GM21367 (cell line): ENCODE measurements around the gene RIPK3.

Experiments
- ATAC-seq: cut with Tn5 transposase; IDR thresholded peaks from one replicate; pipeline ENCODE4 v1.9.1; 2021; ENCODE audit not compliant: unreplicated experiment

The RIPK3 gene

DNA sequence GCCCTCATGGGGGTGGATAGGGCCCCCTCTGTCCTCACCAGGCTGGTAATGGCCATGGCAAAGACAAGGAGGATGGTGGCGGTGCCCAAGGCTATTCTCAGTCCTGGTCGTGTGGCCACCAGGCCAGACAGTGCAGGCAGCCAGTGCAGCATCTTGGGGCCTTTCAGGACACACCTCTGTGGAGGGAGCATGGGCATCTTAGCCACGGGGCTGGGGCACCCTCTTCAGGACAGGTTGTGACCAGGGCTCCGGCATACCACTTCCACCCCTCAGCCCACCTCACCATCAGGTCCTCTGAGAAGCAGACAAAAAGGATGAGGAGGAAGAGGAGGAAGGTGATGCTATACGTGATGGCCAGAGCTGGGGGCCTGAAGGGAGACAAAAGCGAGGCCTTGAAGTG, 15.8 kb downstream of the RIPK3 start:
- ATAC-seq: no peak

DNA sequence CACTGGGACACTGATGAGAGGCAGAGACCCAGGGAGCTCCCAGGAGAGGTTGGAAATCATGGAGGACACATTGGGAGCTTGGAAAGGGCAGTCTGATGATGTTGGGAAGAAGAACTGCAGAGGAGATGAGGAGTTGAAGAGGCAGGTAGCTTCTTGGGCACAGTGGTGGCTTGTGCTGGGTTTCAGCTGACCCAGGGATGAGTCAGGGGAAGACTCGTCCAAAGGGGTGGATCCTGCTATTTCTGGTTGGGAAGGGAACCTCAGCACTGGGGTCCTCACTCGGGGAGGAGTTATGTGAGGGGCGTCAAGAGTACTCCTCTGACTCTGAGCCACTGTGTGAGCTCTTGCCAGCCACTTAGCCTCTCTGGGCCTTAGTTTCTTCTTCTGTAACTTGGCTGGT, 16.4 kb downstream of the RIPK3 start:
- ATAC-seq: no peak

GRCh38 chr14:24322672-24323071, 17.1 kb downstream of the RIPK3 start:
- ATAC-seq: no peak

- no peak for ATAC-seq
Measured at GRCh38 chr14:24321212-24321975, 18.4 kb downstream of the RIPK3 start.

- ATAC-seq: no peak
Measured at GRCh38 chr14:24317141-24317928, 22.5 kb downstream of the RIPK3 start.

DNA sequence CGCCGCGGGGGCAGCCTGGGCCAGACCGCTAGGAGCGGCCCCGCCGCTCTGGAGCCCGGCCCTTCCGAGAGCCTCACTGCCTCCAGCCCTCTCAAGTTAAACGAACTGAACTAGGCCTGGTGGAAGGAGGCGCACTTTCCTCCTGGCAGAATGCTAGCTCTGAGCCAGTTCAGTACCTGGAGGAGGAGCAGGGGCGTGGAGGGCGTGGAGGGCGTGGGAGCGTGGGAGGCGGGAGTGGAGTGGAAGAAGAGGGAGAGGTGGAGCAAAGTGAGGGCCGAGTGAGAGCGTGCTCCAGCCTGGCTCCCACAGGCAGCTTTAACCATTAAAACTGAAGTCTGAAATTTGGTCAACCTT, 23.2 kb downstream of the RIPK3 start:
- ATAC-seq: no peak

- ATAC-seq: no peak
Measured at GRCh38 chr14:24315807-24316596, 23.8 kb downstream of the RIPK3 start.

DNA sequence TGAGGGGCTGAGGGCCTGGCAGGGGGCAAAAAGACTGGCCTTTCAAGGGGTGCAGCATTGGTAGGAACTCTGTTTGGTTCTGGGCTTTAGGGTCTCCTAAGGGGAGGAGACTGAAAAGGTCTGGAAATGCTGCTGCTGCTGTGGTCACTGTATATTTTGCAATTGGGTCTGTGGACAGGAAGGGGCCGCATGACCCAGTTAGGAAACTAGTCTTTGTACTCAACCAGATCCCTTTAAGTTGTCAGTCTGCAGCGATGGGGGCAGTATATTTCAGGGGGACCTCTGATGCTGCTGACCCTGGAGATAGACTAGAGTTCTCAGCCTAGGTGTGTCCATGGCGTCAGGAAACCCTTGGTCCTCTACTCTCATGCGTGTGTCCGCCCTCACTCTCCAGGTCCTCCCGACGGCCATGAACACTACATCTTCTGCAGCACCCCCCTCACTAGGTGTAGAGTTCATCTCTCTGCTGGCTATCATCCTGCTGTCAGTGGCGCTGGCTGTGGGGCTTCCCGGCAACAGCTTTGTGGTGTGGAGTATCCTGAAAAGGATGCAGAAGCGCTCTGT, 24.5 kb downstream of the RIPK3 start:
- ATAC-seq: no peak

DNA sequence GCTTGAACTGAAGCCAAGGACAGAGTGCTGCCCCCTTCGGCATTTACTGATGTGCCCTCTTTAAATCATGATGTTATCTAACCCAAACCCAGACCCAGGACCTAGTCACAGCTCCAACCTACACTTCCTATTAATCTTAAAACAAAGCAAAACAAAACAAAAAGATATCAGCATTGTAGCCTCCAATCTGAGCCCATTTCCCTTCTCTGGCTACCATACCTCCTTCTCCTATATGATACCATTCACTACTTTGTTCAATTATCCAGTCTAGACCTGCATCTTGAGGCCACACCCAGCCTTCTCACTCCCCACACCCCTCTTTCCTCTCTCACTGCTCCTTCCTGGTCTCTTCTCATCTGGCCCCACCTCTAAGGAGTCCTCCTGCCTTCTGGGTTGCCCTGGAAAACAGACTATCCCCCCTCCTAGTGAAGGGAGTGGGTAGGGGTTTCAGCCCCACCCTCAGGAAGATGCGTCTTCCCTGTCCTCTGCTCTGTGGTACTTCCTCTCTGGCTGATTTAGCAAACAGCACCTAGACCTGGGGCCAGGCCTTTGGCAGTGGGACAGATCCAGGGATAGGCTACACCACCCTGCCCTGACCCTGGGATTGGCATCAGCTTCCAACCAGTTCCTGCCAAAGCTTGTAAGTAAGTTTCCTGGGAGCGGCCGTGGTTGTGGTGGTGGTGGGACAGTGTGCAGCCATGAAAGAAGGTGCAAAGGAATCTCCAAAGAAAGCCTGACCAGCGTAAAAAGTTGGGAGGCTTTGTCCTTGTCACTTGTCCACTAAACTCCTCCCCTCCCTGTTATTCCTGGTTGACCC, 25.2 kb downstream of the RIPK3 start:
- ATAC-seq: no peak

DNA sequence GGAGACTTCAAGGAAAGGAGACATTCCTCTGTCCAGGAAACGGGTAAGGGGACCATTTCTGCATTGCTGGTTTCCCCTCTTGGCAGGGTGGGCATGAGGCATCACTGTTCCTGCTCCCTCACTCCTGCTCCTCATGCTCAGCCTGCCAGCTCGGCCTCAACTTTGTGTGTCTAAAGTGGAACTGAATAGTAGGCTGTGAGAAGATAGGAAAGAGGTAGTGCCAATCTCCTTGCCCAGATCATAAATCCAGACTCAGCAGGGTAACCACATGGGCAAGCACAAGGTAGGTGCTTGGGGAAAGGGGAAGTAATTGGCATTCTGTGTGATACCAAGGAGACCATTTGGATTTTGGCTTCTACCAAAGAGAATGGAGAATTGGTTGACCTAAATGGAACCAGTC, 25.9 kb downstream of the RIPK3 start:
- no peak for ATAC-seq

DNA sequence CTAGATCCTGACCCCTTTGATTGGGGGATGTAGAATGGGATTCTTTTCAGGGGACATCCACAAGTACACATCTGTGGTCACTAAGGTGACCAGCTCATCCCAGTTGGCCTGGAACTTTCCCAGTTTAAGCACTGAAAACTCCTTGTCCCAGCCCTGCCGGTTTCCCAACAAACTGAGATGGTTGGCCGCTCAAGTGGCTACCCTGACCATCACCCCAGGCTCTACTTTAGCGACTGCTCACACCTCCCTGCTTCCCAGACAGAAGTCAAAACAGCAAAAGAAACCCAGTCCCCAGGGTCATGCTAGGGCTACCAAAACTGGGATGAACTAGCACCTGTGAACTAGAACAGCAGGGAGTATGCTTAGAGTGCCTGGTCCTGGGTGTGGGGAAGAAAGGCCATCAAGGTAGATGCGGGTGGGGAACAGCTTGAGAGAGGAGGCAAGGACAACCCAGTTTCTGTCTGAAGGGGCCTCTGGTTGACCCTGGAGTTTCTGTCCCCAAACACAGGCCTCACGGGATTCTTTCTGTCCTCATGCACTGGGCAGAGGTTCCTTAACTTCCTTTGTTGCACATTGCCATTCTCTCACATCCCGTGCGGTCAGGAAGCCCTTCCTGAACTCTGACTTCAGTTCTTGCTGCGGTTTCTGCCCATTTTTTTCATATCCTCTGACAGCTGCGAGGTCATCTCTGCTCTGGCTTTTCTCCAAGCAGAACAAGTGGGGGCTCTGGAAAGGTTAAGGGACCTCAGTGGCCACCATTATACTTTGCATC, 26.9 kb downstream of the RIPK3 start:
- ATAC-seq: no peak

DNA sequence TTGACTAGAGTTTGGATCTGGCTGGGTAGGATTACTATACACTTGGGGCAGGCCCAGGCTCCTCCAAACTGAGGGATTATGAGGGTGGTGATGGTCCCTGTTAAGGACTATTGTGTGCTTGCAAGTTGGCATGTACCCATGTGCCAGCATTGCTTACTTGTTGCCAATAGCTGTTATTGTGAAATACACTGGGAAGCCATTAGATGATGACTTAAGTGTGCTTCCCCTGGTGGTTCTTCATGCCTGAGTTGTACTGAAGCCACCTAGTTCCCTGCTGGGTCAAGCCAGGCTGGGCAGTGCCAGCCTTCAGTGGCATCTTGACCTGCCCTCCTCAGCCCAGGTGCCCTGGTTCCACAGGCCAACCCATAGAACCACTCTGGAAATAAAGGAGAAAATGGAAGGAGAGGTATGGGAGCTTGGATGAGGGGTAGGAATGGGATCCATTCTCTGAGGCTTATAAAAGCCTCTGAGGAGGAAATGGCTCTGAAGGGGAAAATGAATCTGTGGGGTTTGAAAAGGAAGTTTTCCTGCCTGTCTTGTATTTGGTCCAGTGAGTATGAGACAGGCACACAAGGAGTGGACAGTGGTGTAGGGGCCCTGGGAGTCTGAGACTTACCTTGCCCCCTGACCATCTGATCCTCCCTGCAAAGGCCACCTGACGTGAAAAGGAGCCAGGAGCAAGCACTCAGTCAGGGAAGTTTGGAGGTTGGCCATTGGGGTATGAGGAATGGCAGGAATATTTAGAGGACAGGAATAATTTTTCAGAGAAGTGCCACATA, 27.8 kb downstream of the RIPK3 start:
- ATAC-seq: no peak

DNA sequence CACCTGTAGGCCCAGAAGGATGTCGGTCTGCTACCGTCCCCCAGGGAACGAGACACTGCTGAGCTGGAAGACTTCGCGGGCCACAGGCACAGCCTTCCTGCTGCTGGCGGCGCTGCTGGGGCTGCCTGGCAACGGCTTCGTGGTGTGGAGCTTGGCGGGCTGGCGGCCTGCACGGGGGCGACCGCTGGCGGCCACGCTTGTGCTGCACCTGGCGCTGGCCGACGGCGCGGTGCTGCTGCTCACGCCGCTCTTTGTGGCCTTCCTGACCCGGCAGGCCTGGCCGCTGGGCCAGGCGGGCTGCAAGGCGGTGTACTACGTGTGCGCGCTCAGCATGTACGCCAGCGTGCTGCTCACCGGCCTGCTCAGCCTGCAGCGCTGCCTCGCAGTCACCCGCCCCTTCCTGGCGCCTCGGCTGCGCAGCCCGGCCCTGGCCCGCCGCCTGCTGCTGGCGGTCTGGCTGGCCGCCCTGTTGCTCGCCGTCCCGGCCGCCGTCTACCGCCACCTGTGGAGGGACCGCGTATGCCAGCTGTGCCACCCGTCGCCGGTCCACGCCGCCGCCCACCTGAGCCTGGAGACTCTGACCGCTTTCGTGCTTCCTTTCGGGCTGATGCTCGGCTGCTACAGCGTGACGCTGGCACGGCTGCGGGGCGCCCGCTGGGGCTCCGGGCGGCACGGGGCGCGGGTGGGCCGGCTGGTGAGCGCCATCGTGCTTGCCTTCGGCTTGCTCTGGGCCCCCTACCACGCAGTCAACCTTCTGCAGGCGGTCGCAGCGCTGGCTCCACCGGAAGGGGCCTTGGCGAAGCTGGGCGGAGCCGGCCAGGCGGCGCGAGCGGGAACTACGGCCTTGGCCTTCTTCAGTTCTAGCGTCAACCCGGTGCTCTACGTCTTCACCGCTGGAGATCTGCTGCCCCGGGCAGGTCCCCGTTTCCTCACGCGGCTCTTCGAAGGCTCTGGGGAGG, 28.9 kb downstream of the RIPK3 start, which contains the start of gene LTB4R:
Gene LTB4R, plus strand, starts transcription at position 857 of the 959 bp plus-strand sequence. CDS start 4,150 bp downstream, outside the sequence.
- peak; percentile 54 for ATAC-seq

DNA sequence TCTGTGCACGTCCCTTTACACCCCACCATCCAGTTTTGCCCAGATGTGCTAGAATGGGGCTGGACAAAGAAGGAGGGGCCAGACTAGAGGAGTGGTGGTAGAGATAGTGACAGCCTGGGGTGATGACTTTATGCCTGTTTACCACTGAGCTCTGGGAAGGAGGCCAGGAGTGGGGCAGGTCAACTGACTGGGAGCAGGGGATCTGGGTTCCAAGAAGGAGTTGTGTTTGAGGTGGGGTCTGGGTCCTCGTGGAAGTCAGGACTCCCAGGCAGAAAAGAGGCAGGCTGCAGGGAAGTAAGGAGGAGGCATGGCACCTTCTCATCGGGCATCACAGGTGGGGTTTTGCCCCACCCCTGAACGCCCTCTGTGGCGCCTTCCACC, 29.5 kb downstream of the RIPK3 start:
- ATAC-seq: no peak

DNA sequence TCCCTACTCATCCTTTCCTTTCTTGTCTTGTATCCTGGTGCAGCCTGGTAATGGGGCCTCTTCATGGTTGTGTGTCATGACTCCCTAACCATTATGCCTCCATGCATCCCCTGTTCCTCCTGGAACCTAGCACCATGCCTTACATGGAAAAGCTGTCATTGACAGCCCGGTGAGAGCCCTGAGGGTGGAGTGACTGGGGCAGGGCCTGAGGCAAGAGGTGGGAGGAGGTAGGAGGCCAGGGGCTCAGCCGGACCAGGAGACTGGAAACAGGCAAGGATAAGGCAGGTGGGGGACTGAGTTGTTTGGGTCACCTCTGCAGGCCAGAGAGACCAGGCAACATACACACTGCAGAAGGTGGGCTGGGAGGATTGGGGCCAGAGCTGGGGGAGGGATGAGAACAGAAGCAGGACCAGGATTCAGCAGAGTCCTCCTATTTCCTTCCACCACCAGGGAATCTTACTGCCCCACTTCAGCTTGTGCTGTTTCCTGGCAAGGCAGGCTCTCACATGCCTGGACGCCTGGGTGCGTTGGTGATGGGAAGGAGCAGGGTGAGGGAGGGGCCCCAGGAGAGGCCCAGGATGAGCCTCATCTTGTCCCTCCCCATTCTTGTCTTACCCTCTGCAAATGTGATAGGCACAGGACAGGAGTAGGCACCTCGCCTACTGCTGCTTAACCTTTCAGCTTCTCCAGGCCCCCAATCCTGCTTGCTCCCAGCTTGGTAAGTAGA, 30.1 kb downstream of the RIPK3 start, which contains the start of gene LTB4R2:
Gene LTB4R2, plus strand, starts transcription at position 603 of the 727 bp plus-strand sequence. CDS start 525 bp downstream, outside the sequence.
- no peak for ATAC-seq

- no peak for ATAC-seq
Measured at GRCh38 chr14:24308342-24309124, 31.3 kb downstream of the RIPK3 start.
